Osteoblast (primary cell): ENCODE measurements around the gene TSPAN11. TPM values are rescaled to one million over a fixed set of nuclear protein-coding genes. Genes with fewer than 3 reads are reported as not detected.
A peak's percentile ranks its signal among the peaks of the same experiment; 100 is the strongest.

ENCODE experiments used
- DNase-seq: peaks from one replicate; pipeline ENCODE4 v3.0.0; 2011; ENCODE audit warnings: low spot score, mixed read lengths; ENCODE audit not compliant: insufficient read length; ENCODE audit errors: missing footprints
- H2AFZ ChIP-seq: 2 replicates; pipeline ENCODE4 v1.6.0; 2011; ENCODE audit warnings: mild to moderate bottlenecking, low read length
- H3K27ac ChIP-seq: 2 replicates; pipeline ENCODE4 v1.5.1; 2011; ENCODE audit warnings: mild to moderate bottlenecking, low read depth, low read length, moderate library complexity
- H3K27me3 ChIP-seq: 2 replicates; pipeline ENCODE4 v1.6.0; 2012; ENCODE audit warnings: mild to moderate bottlenecking, control low read depth, inconsistent platforms, low read length, moderate library complexity; ENCODE audit not compliant: insufficient read depth
- H3K36me3 ChIP-seq: 2 replicates; pipeline ENCODE4 v1.5.1; 2011; ENCODE audit warnings: mild to moderate bottlenecking, low read length, control low read depth, moderate library complexity; ENCODE audit not compliant: insufficient read depth
- H3K4me1 ChIP-seq: 2 replicates; pipeline ENCODE4 v1.5.1; 2011; ENCODE audit warnings: mild to moderate bottlenecking, low read length, control low read depth, moderate library complexity; ENCODE audit not compliant: insufficient read depth
- H3K4me2 ChIP-seq: 2 replicates; pipeline ENCODE4 v1.6.0; 2011; ENCODE audit warnings: mild to moderate bottlenecking, low read length; ENCODE audit not compliant: insufficient read depth
- H3K4me3 ChIP-seq: fragments of 200-600 bp; sonication (generic); 3 replicates; pipeline ENCODE4 v1.5.1; 2012; ENCODE audit warnings: mild to moderate bottlenecking, low read length, inconsistent platforms; ENCODE audit not compliant: insufficient read depth
- H3K79me2 ChIP-seq: 2 replicates; pipeline ENCODE4 v1.6.0; 2012; ENCODE audit warnings: mild to moderate bottlenecking, low read length, control low read depth, inconsistent platforms; ENCODE audit not compliant: insufficient read depth
- H3K9me3 ChIP-seq: 2 replicates; pipeline ENCODE4 v1.5.1; 2011; ENCODE audit warnings: low read depth, low read length, control low read depth
- H4K20me1 ChIP-seq: 2 replicates; pipeline ENCODE4 v1.6.0; 2012; ENCODE audit warnings: mild to moderate bottlenecking, low read length, control low read depth; ENCODE audit not compliant: insufficient read depth
- CTCF ChIP-seq: IDR thresholded peaks from 2 replicates; pipeline ENCODE4 v1.5.1; 2011; ENCODE audit warnings: mild to moderate bottlenecking, low read depth, low read length, moderate library complexity; ENCODE audit errors: extremely low read depth
- total RNA-seq: library from RNA; depleted of rRNA; stranded (reverse); fragments of >200 nt; gene quantifications from 2 replicates; pipeline ENCODE4 v1.2.3, GENCODE V29; 2012

The TSPAN11 gene
- total RNA-seq, 1 donor = 5.4 TPM

GRCh38 chr12:30990776-30991175, 64.2 kb downstream of the TSPAN11 start:
- Histone ChIP-seq H3K4me2 (no peak overlapping the region), H3K36me3 (no peaks in the 10 kb centered on the region), H3K4me3 (no peak overlapping the region), H4K20me1 (no peaks in the 10 kb centered on the region), H3K27me3 (no peaks in the 10 kb centered on the region), H3K79me2 (no peaks in the 10 kb centered on the region), H3K27ac (no peak overlapping the region), H3K9me3 (no peaks in the 10 kb centered on the region), H3K4me1 (peaks cover under 1% of the 10 kb centered on the region), H2AFZ (no peak overlapping the region)
- no peak for TF ChIP-seq CTCF
- no peak for DNase-seq

DNA sequence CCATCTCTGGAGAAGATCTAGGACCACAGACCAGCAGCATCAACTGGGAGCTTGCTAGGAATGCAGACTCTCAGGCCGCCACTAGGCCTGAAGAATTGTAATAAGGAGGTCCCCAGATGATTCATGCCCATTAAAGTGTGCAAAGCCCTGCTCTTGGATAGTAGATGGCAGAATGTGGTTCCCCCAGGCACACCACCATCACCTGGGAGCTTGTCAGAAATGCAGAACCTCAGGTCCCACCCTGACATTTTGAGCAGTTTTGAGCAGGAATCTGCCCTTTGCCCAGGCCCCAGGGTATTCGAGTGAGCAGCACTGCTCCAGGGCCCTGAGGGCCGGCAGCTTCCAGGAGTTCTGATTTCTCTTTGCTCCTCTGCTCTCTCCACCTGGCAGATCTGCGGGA, 64.9 kb downstream of the TSPAN11 start:
- peaks cover 4% of the 10 kb centered on the region for H3K4me1 ChIP-seq
- H3K79me2 ChIP-seq = no peaks in the 10 kb centered on the region
- H3K27me3 ChIP-seq = no peaks in the 10 kb centered on the region
- no peak overlapping the region for H3K4me3 ChIP-seq
- no peaks in the 10 kb centered on the region for H3K9me3 ChIP-seq
- H3K36me3 ChIP-seq = no peaks in the 10 kb centered on the region
- H2AFZ ChIP-seq = no peak overlapping the region
- no peak overlapping the region for H3K27ac ChIP-seq
- peak; percentile 38 for DNase-seq
- no peak for TF ChIP-seq CTCF
- no peaks in the 10 kb centered on the region for H4K20me1 ChIP-seq
- no peak overlapping the region for H3K4me2 ChIP-seq

- no peak for TF ChIP-seq CTCF
- H4K20me1 ChIP-seq = no peaks in the 10 kb centered on the region
Measured at GRCh38 chr12:30992381-30992780, 65.8 kb downstream of the TSPAN11 start.

GRCh38 chr12:30993766-30994165, 67.2 kb downstream of the TSPAN11 start:
- Histone ChIP-seq H3K4me2 (no peak overlapping the region), H3K4me1 (peaks cover 4% of the 10 kb centered on the region), H3K4me3 (no peak overlapping the region), H4K20me1 (no peaks in the 10 kb centered on the region), H3K27ac (no peak overlapping the region), H2AFZ (no peak overlapping the region), H3K27me3 (no peaks in the 10 kb centered on the region), H3K36me3 (no peaks in the 10 kb centered on the region), H3K79me2 (no peaks in the 10 kb centered on the region), H3K9me3 (no peaks in the 10 kb centered on the region)
- DNase-seq = peak; percentile 83
- no peak for TF ChIP-seq CTCF

More at GRCh38 chr12:30992381-30992780, 65.8 kb downstream of the TSPAN11 start:
- H3K27me3 ChIP-seq = no peaks in the 10 kb centered on the region
- peaks cover 4% of the 10 kb centered on the region for H3K4me1 ChIP-seq
- H3K36me3 ChIP-seq = no peaks in the 10 kb centered on the region
- H3K4me2 ChIP-seq = no peak overlapping the region
- no peaks in the 10 kb centered on the region for H3K79me2 ChIP-seq
- H2AFZ ChIP-seq = no peak overlapping the region
- DNase-seq = peak; percentile 60
- H3K4me3 ChIP-seq = no peak overlapping the region
- H3K27ac ChIP-seq = no peak overlapping the region
- no peaks in the 10 kb centered on the region for H3K9me3 ChIP-seq
